8988T (cell line): ENCODE results near the gene CDC73.
"Not testable (repeated sequence)": the region's sequence is repeated elsewhere in the genome, so short reads cannot be mapped to it uniquely, and the experiment has no call there.

Source experiments
- DNase-seq: peaks from one replicate; pipeline ENCODE4 v3.0.0; 2011

The CDC73 gene

DNA sequence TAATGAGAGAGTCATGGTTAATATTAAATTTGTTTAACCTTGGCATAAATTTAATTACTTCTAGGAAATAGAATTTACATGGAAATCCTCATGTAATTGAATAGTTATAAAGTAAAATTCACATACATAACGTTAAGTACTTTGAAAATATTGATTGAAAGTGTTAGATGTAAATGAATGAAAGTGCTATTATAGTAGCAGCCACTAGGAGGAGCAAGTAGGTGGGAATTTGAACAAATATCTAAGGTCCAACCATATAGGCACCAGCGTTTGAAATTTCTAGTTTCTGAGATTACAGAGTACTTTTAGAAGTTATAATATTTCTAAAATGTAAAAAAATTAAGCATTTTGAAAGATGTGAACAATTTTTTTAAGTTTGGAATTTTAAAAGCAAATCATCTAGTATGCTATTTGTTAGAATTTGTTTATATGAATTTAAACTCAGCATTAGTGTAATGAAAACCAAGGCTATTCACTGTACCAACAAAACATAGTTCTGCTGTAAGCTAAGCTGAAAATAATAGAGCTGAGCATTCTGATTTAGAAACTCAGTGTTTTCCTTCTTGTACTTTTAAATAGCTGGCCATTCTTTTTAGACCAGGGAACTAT, 61.3 kb downstream of the CDC73 start:
- DNase-seq, result no peak

DNA sequence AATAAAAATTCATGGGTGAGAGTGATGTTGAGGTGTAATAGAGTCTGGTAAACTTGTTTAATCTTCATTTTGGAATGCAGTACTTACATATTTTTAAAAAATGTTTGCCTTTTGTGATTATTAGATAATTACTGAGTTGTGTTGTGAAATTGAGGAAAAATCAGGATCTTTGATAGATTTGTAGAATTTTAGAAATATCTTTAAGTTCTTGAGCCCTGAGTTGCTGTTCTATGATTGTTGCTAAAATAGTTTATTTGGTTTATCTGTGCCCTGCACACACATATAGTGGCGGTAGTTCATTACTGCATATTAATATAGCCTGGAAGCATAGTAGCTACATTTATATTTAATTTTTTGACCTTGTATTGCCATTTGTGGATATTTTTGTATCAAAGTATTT, 62.9 kb downstream of the CDC73 start:
- DNase-seq, result no peak

- DNase-seq, result no peak
Measured at GRCh38 chr1:193185211-193185610, 63.4 kb downstream of the CDC73 start.

- DNase-seq, result no peak
Measured at GRCh38 chr1:193185901-193186731, 64.3 kb downstream of the CDC73 start, which contains the start of gene B3GALT2. TSS of gene B3GALT2 (minus strand) at chr1:193186613. CDS start at chr1:193181562, 5,051 bp downstream.

DNA sequence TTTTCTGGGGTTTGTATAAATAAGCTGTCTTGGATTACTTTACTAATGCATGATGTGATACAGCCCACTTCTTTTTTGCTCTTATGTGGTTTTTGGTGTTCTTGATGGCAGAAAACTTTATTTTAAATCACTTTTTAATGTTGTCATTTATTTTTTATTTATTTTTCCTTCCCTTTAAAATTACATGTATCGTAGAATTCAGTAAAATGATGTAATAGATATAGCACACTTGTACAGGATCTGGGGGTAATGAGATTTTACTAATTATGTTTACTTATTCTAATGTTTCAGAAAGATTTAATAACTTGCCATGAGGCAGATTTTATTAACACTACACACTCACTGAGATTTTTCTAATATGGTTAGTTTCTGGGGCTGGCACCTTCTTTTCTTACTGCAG, 65.3 kb downstream of the CDC73 start:
- no peak for DNase-seq

GRCh38 chr1:193188915-193189314, 67.1 kb downstream of the CDC73 start:
- not testable (repeated sequence) for DNase-seq

DNA sequence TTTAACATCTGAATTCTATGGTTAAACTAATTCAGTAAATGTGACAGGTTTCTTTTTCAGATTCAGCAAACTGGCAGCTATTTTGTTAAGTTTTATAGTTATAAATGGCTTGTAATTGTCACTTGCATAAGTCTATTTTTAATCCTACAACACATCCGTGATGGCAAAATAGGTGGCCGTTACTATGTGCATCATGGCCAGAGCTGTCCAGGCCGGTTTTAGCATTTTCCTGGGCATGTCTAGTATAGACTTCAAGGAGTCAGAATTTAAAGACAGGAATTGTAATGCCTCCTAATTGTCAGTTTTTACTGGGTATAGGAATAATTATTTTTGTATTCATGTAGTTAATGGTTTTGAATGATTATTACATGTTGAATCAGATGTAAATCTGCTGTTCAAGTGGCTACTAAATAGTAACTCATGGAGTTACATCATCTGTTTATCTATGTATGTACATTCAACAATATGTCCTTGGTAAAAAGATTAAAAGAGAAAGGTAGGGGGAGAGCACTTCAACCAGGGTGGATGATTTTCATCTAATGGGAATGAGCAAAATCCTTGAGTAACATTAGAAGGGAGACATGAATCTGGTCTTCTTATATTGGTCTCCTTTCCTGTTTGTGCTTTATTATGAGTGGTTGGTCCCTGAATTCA, 67.7 kb downstream of the CDC73 start:
- no peak for DNase-seq

- no peak for DNase-seq
Measured at GRCh38 chr1:193190096-193190744, 68.4 kb downstream of the CDC73 start.

DNA sequence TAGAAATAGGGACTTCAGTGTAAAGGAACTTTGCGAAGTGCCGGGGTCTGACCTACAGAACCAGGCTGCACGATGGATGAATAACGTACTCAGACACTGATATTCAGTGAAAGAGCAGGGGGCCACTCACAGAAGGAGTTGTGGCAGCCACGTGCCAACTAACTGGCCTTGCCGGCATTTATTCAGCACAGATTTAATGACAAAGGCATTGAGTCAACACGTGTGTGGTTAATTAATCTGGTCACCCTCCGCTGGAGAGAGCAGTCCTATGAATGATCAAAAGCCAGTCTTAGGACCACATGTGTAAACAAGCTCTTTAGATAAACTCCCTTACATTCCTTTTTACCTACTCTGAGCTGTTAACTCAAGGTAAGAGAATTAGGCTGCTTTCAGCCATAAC, 70.8 kb downstream of the CDC73 start:
- no peak for DNase-seq

DNA sequence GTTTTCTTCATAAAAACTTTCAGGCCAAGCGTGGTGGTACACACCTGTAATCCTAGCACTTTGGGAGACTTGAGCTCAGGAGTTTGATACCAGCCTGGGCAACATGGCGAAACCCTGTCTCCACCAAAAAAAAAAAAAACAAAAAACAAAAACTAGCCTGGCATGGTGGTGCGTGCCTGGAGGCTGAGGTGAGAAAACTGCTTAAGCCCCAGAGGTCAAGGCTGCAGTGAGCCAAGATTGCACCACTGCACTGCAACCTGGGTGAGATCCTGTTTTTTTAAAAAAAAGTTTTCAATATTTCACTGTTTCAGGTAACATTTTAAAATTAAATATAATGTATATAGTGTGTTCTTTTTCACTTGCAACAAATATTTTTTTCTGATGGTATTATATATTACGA, 78.1 kb downstream of the CDC73 start:
- no peak for DNase-seq

- DNase-seq, result no peak
Measured at GRCh38 chr1:193201021-193201420, 79.2 kb downstream of the CDC73 start.

GRCh38 chr1:193210996-193211395, 89.2 kb downstream of the CDC73 start:
- no peak for DNase-seq

GRCh38 chr1:193211539-193211938, 89.7 kb downstream of the CDC73 start:
- DNase-seq, result no peak

DNA sequence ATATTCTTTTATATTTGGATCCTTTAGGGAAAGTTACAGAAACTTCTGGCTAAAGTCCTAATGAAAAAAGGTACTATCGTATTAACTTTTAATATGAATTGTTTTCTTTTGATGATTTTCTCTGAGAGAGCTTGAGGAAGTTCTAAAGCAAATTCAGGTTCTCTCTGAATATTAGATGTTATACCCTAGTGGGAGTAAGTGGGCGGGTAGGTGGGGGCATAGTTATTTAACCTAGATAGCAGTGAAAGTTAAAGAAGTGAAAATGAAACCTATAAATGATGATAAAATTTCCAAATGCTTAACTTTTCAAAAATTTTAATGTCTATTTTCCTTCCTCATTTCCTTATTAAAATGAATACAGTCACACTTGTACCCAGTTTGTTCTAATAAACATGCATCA, 90.8 kb downstream of the CDC73 start:
- no peak for DNase-seq

DNA sequence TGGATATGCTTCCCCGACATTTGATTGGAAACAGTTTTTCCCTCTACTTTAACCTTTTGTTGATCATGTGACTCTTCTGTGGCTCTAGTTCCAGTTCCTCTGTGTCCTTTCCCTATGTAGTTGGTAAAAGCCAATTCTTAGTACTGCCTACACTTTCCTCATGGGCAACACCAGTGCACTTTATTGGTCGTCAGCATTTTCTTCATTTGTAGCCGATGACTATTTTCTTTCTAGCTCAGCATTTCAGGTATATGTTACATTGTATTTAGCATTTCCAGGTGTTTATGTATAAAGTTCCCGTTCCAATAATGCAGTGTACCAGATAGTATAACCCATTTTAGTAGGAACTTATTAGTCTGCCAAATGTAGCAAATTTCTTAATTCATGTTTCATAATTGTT, 92.2 kb downstream of the CDC73 start:
- DNase-seq, result no peak

- no peak for DNase-seq
Measured at GRCh38 chr1:193216920-193217319, 95.1 kb downstream of the CDC73 start.

DNA sequence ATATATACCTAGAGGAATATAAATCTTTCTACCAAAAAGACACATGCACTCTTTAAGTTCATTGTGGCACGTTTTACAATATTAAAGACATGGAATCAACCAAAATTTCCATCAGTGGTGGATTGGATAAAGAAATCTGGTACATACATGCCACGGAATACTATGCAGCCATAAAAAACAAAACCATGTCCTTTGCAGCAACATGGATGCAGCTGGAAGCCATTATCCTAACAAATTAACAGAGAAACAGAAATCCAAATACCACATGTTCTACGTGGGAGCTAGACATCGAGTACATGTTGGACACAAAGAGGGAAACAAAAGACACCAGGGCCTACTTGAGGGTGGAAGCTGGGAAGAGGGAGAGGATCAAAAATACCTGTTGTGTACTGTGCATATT, 97.6 kb downstream of the CDC73 start:
- no peak for DNase-seq

DNA sequence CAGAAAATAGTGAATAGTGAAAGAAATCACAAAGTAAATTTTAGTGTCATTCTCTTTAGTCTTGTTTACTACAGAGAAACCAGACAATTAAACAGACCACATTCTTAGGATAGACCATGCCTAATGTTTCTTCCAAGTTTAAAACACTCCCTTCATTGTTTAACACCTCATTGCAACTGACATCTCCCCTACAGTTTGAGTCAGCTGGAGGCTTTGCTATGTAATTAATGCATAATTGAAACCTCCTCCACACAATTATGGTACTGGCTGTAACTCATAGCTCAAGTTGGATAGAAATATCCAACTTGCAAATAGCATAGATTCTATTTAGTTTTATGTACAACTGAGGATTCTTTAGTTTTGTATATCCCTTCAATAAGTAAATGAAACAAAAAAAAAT, 99.8 kb downstream of the CDC73 start:
- DNase-seq, result no peak

- no peak for DNase-seq
Measured at GRCh38 chr1:193222056-193222615, 100.3 kb downstream of the CDC73 start.

GRCh38 chr1:193229136-193229535, 107.3 kb downstream of the CDC73 start:
- DNase-seq, result no peak

GRCh38 chr1:193231146-193231545, 109.3 kb downstream of the CDC73 start:
- not testable (repeated sequence) for DNase-seq

GRCh38 chr1:193234530-193234929, 112.7 kb downstream of the CDC73 start:
- DNase-seq, result no peak

- no peak for DNase-seq
Measured at GRCh38 chr1:193237381-193237978, 115.6 kb downstream of the CDC73 start.
